Left lobe of liver (tissue), 2 donors: ENCODE data around the gene TRNP1. TPM values are rescaled to one million over a fixed set of nuclear protein-coding genes. Genes with fewer than 3 reads are reported as not detected.
A peak's percentile ranks its signal among the peaks of the same experiment; 100 is the strongest.

Source experiments
- ATAC-seq: fragments of 200-7000 bp; cut with Tn5 transposase; one replicate; pipeline ENCODE4 v1.9.1; 2020; ENCODE audit warnings: mild to moderate bottlenecking, moderate library complexity
- DNase-seq: peaks from one replicate; pipeline ENCODE4 v3.0.0-alpha.2; 2020; ENCODE audit warnings: low spot score
- total RNA-seq: library from RNA; stranded (reverse); gene quantifications from one replicate; pipeline ENCODE4 v1.2.1, GENCODE V29; 2021
- donor health status: DM: no; HTN: no; CAD: no; lungs with moderate emphysema.
- donor health status: DM: no; HTN: yes; CAD: no.

Gene TRNP1
- total RNA-seq, 1 donor from 2014 or later: 2.8 TPM

DNA sequence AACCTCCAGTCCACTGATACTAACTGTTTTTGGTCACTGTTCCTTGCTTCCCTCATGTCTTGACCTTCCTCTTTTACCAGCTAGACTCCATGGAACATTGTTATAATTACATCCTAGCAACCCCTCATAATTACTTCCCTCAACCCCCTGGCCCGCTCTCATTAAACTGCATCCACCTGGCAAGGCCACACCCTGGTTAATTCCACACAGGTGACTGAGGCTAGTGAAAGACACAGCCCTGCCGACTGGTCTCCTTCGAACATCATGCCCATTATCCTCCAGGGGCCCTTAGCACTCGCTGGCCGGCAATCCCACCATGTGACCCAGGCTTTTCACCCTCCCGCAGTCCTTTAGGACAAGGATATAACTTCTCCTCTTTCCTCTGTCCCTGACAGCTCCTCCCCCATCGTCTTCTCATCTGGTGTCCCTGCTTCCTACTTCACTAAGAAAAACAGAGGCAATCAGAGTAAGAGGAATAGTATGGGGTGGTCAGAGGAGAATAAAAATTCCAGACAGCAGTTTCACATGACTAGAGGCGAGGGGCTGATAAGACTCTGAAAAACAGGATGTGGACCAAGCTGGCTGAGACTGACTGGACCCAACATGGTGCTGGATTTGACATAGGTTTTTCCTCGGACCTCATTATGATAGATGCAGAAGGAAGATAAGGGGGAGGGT, 28.0 kb downstream of the TRNP1 start:
- no peak for ATAC-seq
- DNase-seq: no peak

DNA sequence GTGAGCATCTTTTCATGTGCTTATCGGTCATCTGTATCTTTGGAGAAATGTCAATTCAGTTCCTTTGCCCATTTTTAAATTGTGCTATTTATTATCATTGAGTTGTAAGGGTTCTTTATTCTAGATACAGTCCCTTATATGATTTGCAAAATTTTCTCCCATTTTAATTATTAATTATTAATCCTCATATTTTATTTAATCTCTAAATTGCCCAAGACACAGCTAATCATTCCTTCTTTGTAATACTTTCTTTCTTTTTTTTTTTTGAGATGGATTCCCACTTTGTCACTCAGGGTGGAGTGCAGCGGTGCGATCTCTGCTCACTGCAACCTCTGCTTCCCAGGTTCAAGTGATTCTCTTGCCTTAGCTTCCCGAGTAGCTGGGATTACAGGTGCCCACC, 32.2 kb downstream of the TRNP1 start:
- ATAC-seq (no peak), DNase-seq (no peak)

DNA sequence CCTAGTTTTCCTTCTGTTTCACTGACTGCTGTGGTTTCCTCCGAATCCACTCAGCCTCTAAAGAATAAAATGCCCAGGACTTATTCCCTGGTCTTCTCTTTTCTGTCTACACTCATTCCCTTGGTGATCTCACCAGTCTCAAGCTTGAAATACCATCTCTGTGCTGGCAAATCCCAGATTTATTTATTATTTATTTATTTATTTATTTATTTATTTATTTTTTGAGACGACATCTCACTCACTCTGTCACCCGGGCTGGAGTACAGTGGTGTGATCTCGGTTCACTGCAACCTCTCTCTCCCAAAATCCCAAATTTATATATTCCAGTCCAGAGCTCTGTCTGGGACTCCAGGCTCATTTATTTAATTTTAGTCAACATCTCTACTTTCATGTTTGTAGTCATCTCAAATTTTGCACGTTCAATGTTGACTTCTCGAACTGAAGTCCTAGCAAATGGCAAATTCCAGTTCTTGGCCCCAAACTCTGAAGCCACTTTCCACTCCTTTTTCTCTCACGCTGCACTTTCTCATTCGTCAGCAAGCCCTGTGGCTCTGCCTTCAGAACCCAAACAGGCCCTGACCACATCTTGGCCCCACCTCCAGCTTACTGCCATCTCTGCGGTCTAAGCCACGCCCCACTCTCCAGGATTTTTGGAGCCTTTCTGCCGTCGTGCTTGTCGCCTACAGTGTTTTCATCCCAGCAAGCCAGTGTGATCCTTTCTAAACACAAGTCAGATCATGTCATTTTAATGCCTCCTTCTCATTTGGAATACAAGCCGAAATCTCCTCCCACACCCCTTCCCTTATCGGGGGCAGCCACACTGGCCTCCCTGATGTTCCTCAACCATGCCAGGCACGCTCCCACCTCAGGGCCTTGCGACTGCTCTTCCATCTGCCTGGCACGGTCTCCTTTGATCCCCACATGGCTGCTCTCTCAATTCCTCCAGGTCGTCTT, 33.4 kb downstream of the TRNP1 start:
- ATAC-seq (no peak), DNase-seq (no peak)

DNA sequence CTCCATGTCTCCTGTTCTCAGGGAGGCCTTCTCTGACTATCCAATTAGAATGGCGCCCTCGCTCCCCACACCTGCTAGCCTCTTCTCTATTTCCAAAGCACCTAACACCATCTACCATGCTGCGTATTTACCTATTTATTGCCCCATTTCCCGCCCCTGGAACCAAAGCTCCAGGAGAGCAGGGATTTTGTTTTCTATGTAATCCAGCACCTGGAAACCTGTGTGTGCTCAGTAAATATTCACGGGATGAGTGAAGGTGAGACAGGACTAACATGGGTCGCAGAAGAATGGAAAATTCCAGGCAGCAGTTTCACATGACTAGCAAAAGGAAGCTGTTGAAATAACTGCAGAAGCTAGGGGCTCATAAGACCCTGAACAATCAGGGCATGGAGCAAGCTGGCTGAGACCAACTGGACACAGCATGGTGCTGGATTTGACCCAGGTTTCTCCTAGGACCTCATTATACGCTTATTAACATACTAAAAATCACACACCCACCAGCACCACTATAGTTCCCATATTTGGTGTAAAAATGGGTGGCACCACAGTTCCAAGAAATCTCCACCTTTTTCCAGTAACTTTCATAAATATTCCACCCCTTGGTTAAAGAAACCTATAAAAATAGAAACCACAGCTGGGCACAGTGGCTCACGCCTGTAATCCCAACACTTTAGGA, 34.2 kb downstream of the TRNP1 start:
- DNase-seq (no peak), ATAC-seq (no peak)

DNA sequence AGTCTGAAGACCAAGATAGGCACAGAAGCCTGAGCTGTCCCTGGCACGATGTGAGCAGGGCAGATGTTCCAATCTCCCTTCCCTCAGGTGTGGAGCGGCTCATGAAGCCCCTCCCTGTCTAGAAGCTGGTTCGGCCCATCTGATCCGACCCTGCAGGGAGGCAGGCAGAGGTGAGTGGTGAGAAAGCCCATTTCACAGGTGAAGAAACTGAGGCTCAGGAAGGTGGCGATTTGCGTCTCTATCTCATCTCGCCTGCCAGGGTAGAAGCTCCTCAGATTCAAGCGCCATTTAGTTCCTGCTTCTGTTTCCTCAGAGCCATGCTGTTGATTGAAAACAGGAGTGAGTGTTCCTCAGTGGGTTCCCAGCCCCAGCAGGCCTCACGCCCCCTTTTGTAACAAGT, 36.0 kb downstream of the TRNP1 start:
- ATAC-seq (no peak), DNase-seq (no peak)

DNA sequence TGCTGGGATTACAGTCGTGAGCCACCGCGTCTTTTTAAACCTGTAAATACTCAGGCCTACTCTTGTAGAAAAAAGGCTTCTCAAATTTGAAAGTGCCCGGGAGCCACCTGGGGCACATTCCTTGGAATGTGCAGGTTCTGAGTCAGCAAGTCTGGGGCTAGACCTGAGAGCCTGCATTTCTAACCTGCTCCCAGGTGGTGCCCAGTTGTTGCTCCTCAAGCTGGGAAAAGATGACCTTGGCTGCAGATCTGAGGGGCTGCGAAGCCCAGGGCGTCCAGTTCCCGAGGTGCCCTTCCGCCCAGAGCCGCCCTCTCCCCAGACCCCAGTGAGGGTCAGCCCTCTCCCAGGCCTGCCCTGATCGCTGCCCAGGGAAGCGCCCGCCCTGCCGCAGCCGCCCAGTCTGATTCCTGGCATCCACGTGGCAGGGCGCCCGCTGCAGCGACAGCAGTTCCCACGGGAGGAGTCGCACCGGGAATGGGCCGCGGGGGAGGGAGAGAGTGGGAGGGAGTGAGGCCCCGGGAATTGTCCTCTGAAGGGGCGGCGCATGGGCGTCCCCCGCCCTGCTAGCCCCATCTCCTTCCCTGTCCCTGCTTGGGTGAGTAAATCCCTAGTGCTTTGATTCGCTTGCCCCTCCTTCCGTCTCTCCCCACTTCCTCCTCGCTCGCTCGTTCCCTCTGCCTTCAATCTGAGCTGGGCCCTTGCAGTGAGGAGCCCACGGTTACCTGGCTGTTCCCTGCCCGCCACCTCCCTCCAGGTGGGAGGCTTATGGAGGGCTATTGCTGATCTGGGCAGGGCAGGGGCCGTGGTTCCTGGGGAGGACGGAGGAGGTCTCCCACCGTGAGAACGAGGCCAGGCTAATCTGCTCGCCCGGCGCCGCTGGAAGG, 38.0 kb downstream of the TRNP1 start:
- ATAC-seq (peak; percentile 84), DNase-seq (peak; percentile 68)

DNA sequence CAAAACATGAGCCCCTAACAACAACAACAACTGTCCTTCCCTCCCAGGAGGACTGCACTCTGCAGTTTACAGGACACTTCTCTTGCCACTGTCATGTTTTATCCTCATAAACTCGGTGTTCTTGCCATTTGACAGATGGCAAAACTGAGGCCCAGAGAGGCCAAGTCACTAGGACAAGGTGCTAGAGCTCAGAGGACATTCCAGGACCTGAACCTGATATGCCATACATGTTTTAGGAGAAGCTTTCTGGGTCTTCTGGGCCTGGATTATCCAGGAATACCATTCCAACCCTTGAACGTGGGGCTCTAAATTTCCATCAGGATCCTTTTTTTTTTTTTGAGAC, 38.6 kb downstream of the TRNP1 start:
- ATAC-seq: no peak
- DNase-seq: no peak

DNA sequence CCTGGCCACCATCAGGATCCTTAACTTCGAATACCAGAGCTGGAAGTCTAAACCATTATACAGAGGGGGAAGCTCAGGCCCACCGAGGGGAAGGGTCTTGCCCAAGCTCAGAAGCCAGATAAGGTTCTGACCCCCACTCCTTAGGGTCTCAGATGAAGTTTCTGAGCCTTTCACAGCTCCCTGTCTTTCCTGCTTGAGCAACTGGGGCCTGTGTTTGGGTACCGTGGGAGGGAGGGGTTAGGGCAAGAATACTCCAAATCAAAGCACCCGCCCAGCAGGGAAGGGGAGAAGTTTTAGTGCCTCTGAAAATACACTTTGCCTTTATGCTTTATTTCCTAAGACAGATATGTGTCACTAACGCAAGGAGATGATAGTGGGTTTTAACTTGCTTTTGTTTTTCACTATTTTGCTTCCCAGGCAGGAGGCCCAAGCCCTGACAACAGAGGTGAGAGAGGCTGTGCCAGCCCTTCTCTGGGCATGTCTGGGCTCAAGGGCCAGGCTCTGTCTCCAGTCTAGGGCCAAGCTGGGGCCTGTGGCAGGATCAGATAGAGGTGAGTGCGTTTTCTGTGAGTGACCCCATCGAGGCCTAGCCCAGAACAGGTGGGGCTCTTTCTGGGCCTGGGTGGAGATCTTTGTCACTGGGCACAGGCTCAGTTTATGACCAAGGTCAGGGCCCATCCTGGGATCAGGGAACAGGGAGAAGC, 39.7 kb downstream of the TRNP1 start:
- no peak for ATAC-seq
- DNase-seq: no peak

DNA sequence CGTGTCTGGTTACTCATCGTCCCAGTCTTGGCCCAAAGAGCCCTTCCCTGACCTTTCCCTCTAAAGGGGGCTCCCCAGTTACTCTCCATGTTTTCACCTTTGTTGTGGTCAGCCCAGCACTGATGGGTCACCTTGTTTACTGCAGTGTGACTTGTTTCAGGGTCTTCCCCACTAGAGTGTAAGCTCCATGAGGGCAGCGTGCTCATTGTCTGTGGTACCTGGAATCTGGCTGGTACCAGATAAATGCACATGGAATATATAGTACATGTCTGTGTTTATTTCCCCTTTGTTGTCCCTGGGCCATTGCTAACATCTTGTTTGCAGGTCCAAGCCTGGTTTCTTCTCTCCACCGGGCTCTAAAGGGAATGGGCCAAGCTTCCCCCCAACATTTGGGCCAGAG, 41.9 kb downstream of the TRNP1 start:
- ATAC-seq: no peak

DNA sequence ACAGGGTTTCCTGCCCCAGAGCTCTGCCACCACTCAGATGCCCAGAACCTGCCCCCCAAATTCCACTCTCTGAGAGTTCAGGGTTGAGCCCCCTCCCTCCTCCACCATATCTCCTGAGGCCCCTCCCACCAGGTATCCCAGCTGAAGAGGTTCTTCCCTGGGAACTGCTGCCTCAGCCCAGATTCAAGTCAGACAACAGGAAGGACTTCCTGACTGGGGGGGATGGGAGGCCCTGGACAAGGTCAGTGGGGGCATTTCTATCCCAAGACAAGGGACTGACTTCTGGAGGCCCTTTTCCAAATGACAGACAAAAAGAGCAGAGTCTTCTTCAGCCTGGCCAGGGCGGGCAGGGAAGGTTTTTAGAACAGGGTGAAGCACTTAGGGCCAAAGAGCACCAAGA, 43.2 kb downstream of the TRNP1 start:
- peak; percentile 13 for ATAC-seq
- DNase-seq: no peak

More for the DNA sequence above, 41.9 kb downstream of the TRNP1 start:
- DNase-seq: no peak

DNA sequence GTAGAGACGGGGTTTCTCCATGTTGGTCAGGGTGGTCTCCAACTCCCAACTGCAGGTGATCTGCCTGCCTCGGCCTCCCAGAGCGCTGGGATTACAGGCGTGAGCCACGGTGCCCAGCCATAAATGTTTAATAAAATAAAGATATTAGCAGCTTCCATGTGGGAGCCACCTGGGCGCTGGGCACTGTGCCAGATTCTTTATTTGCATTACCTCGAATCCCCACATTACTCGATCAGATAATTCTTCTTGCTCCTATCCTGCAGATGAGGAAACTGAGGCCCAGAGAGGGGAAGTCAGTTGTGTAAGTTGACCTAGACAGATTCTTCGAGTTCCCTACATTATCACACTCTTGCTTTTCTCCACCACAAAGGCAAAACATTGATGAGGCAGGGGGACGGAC, 44.0 kb downstream of the TRNP1 start:
- DNase-seq: no peak
- ATAC-seq: no peak

DNA sequence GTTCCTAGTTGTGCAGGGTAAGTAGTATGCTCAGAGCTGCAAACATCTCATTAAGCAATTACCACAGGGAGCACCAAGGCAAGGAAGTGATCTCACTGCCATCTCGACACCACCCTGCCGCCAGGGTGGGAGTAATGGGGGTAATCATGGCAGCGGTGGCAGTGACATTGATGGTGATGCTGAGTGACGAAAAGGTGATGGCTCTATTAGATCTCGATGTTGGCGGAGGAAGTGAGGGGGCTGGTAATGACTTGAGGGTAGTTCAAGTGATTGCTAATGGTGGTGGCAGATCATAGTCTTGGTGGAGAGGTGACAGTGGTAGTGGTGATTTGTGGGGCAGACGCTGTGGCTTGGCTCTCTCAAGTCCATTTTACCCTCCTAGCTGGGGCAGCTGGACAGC, 44.5 kb downstream of the TRNP1 start:
- DNase-seq (no peak), ATAC-seq (no peak)

DNA sequence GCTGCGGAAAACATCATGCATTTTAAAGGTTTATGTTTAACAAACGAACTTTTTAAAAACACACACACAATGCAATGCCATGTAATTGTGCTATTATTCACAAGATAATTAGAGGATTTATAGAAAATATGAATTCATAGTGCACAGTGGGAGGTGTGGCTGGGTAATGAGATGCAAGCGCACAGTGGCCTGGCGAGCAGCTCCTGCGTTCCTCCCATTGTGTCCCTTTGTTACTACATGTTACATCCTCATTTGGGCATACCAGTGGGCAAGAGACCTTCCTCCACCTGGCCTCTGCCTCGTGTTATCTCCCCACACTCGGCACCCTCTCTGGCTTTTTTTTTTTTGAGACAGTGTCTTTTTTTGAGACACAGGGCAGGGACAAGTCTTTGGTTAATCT, 49.2 kb downstream of the TRNP1 start:
- DNase-seq: no peak
- ATAC-seq: no peak

DNA sequence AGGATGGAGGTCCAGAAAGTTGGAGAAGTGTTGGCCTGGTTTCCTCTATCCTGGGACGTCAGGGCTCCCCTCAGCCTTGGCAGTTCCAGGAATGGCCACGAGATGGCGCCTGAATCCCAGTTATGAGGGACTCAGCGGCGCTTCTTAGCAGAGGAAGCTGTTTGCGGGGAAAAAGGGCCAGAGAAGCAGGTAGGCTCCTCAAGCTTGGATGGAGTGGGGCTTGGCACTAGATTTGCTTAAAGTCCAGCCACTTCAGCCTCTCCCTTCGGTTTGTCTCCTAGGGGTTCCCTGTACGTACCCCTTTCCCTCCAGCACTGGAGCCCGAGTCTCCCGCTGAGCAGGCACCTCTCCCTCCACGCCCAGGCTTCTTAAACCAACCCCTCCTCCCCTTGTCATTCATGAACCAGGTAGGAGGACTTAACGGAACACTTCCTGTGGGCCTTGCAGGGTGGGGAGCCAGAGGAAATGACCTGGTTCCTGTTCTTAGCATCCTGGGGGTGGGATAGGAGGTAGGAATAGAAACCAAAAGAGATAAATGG, 51.2 kb downstream of the TRNP1 start:
- DNase-seq (peak; percentile 82), ATAC-seq (peak; percentile 96)

DNA sequence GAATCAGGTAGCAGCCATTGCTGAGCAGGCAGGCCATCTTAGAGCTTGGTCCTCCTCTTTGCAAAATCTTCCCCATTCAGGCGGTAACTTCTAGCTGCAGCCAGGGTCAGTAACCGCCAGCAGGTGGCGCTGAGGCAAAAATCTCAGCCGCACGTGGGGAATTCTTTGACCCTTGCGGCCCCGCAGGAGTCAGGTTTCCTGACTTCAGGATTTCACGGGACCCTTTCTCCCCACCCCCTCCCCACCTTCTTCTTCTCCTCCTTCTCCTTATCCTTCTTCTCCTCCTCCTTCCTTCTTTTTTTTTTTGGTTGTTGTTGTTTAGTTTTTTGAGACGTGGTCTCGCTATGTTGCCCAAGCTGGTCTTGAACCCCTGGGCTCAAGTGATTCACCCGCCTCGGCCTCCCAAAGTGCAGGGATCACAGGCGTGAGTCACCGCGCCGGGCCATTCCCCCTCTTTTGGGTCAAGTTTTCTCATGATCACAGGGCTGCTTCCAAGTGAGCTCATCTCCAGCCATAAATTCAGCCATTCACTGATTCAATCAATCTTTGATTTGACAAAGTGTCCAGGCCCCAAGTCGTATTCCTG, 52.6 kb downstream of the TRNP1 start:
- ATAC-seq (peak; percentile 78), DNase-seq (peak; percentile 61)

DNA sequence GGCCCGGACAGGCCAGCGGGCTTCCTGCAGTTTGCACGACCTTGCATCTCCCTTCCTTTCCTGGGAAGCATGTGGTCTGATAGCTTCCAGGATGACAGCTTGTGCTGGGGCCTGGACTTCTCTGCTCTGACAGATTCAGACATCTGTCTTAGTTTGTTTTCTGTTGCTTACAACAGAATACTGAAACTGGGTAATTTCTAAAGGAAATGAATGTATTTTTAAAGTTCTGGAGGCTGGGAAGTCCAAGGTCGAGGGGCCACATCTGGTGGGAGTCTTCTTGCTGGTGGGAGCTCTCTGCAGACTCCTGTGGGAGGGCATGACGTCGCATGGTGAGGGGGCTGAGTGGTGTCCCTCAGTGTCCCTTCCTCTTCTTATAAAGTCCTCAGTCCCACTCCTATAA, 54.4 kb downstream of the TRNP1 start:
- ATAC-seq (no peak), DNase-seq (no peak)

DNA sequence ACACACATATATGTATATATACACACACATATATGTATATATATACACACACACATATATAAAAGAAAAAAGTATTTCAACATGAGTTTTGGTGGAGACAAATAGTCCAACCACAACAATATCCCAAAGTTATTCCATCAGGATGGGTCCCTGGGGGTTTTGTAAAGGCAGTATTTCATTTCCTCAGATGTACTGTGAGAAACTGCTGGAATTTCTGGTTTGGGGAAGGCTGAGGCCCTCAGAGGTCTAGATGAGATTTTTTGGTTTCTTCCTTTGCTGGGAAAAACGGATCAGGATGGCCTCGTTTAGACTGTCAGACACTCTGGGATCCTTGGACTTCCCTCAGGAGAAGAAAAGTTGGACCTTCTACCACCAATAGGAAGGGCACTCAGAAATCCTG, 55.6 kb downstream of the TRNP1 start:
- no peak for DNase-seq
- no peak for ATAC-seq

DNA sequence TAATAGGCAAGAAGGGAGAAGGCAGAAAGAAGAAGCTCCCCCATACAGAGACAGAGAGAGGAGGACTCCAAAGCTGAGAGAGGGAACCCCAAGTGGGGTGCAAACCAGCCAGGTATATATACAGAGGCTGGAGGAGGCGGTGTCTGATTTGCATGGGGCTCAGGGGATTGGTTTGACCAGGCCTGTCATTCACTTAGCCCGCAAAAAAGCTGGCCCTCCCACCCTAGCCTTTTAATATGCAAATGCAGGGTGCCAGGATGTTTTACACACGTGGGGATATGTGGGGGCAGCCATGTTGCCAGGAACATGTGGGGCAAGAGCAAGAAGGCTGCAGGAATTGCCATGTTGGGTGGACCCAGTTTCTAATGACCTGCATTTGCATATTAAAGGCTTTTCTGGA, 56.1 kb downstream of the TRNP1 start:
- no peak for DNase-seq
- ATAC-seq: no peak
